HG02885 (cell line): ENCODE results near the gene ISG20L2.

Source experiments
- ATAC-seq: cut with Tn5 transposase; IDR thresholded peaks from one replicate; pipeline ENCODE4 v1.9.1; 2021; ENCODE audit warnings: mild to moderate bottlenecking; ENCODE audit not compliant: unreplicated experiment, poor library complexity

Gene ISG20L2

DNA sequence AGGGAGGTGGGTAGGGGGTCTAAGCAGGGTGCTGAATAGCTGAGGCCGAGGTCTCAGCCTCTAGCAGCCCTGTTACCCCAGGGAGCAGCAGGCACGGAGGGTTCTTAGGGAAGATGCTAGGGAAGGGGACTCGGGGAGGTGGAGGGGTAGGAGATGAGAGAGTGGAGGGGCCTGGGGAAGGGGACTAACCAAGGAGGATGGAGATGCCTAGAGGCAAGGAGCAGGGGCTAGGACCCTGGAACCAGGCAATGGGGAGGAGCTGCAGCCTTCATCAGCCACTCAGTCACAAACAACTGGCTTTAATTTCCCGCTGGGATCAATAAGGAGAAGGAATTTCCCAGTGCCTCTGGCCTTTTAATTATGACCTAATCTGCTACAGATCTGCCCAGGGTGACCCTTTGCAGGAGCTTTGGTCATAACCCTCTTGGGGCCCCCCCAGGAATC lies 20.3 kb downstream of the ISG20L2 start:
- ATAC-seq: no peak

- no peak for ATAC-seq
Observed at GRCh38 chr1:156707417-156708217, 20.9 kb downstream of the ISG20L2 start.

DNA sequence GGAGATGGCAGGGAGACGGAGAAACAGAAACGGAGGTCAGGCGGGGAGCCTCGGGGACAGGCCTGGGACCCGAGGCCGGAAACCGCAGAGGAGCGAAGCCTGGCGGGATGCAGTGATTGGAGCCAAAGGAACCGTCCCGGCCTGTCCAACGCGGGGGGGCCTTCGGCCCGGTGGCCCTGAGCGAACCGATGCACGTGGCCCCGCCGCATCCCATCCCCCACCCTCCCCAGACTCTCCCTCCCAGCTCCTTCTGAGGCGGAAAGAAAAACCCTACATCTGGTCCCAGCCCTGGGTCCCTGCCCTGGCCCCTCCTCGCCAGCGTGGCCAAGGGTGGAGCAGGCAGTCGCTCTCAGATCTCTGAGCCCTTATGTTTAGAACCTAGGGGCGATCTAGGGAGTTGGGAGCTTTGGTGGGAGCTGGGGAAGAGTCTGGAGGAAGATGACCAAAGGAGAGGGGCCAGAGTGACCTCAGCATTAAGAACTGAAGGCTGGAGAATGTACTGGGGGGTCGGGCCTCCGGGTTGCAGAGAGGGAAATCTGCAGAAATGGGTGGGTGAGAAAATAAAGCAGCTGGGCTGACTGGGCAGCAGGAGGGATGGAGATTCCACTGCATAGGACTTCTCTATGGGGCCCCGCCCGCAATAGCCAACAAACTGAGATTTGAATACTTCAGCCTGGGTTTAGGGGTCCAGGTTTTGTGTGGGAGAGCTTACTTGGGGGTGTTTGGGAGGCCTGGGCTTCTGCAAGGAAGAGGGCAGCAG lies 21.7 kb downstream of the ISG20L2 start:
- ATAC-seq: no peak

- ATAC-seq: no peak
Observed at GRCh38 chr1:156705918-156706656, 22.5 kb downstream of the ISG20L2 start.

DNA sequence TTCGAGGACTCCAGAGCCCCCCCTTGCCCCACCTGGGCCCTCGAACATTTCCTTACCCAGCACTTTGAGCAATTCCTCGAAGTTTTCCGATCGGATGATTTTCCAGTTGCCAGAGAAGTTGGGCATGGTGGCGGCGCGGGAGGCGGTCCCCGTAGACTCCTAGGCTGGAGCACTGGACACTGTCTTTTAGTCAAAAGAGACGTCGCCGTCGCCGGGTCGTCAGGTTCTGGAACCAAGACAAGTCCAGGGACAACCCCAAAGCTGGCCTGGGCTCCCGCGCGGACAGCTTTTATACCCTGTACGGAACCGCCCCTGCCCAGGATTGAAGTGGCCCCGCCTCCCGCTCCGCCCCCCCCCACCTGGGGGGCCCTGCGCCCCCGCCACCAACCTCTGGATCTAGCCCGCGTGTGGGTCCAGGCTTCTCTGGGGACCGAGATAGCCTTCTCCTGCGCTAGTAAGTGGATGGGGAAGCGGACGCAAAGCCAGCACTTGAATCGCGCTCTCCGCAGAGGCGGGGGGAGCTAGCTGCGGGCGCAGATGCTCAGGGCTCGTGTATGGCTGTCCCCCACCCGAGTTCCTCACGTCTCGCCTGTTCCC lies 23.1 kb downstream of the ISG20L2 start, which contains the start of gene CRABP2:
CRABP2 (minus strand) TSS at position 263 of the 597 bp plus-strand sequence; CDS start at position 126, 137 bp downstream.
- ATAC-seq: no peak

DNA sequence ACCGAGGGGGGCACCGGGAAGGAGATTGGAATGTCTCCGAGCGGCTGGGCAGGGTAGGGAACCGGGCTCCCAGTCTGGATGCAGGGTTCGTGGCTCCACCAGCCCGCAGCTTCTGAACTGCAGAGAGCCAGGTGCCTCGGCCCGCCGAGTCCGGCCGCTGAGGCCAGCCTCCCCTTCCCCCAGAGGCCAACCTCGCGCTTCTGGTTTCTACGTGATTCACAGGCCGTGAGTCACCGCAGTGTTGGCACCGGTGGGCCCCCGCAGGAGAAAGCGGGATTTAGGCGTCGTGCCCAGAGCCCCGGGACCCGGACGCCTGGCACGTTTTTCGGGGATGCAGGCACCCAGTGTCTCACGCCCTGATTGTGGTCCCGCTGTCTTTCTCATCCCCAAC lies 23.6 kb downstream of the ISG20L2 start:
- no peak for ATAC-seq

GRCh38 chr1:156704166-156704711 lies 24.3 kb downstream of the ISG20L2 start:
- ATAC-seq: no peak

GRCh38 chr1:156703741-156704140 lies 24.8 kb downstream of the ISG20L2 start:
- ATAC-seq: no peak

- ATAC-seq: no peak
Observed at GRCh38 chr1:156703336-156703735, 25.2 kb downstream of the ISG20L2 start.

GRCh38 chr1:156700736-156701531 lies 27.6 kb downstream of the ISG20L2 start:
- no peak for ATAC-seq

GRCh38 chr1:156698995-156699394 lies 29.6 kb downstream of the ISG20L2 start:
- ATAC-seq: no peak

GRCh38 chr1:156697481-156697880 lies 31.1 kb downstream of the ISG20L2 start:
- no peak for ATAC-seq

- no peak for ATAC-seq
Observed at GRCh38 chr1:156696755-156697154, 31.8 kb downstream of the ISG20L2 start.

- no peak for ATAC-seq
Observed at GRCh38 chr1:156694690-156694962, 33.9 kb downstream of the ISG20L2 start.

DNA sequence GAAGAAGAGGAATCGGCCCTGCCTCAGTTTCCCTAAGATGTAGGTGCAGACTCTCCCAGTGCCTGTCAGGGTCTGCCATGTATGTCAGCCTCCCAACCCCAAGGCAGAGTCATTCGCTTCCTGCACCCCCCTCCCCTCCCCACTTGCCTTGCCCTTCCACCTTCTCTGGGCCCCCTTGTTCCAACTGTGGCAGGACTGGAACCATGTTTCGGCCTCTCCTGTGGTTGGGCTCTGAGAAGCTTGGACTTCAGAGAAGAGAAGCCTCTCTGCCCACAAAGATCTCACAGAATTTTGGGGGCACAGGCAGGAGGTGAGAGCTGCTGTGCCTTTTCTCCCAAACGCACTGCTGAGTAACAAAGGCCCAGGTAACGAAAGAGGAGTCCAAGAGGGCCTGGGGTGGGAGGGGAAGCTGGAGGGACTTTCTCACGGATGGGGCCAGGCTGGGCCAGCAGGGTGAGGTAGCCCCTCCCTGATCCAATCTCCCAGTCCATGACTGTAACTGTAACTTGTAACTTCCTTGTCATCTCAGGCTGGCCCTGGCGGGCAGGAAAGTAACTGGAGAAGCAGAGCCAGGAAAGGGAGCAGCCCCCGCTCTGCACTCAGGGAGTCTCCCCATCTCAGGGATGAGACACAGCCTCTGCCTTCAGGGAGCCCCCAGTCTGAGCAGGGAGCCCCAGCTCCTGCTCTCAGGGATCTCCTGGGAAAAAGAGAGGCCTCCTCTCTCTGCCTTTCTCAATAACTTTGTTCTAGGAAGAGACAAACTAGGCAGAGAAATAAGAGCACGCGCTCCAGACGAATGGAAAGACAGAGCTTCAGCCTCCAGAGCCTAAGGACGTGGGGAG lies 34.5 kb downstream of the ISG20L2 start:
- no peak for ATAC-seq

GRCh38 chr1:156692925-156693847 lies 35.4 kb downstream of the ISG20L2 start:
- no peak for ATAC-seq

DNA sequence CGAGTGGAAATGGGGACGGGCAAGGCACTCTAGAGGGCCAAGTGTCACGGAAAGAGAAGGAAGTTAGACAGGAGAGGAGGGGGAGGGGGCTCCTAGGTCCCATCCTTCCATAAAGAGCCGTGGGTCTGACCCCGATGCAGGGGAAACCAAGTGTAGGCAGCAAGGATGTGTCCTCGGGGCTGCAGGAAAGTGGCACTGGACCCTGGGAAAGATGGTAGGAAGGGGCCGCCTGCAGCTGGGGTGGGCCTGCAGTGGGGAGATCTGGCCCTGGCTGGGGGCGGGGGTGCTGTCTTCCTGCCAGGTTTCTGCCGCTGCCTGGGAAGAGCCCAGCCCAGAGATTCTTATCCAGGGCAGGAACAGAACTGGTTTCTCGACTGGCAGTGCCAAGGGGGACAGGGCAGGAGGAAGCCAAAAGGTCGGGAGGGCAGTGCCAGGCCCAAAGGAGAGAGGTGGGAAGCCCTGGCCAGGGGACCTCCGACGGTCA lies 36.1 kb downstream of the ISG20L2 start:
- ATAC-seq: no peak
